HCT116 (cell line): ENCODE data around the gene GCK. TPM values are rescaled to one million over a fixed set of nuclear protein-coding genes. Genes with fewer than 3 reads are reported as not detected.

Experiments used
- ATAC-seq: fragments of 200-7000 bp; cut with Tn5 transposase; 2 replicates; pipeline ENCODE4 v1.9.1; 2020; ENCODE audit warnings: mild to moderate bottlenecking, moderate library complexity
- BruUV-seq: library from RNA; stranded (reverse); fragments of 400-500 nt; replicated peaks from 2 replicates; lab custom pipeline; 2021; lab: Mats Ljungman, UMichigan
- CTCF ChIA-PET: fragments of 300-600 bp; sonication (Branson Sonifier 250); formaldehyde crosslinking; loops from one replicate; lab custom pipeline; 2021; ENCODE audit warnings: antibody characterized with exemption; lab: Charles Lee
- POLR2A ChIA-PET: fragments of 300-600, 350-600 bp; sonication (Branson Sonifier 250); formaldehyde crosslinking; loops from one replicate; lab custom pipeline; 2021; ENCODE audit warnings: antibody characterized with exemption; lab: Charles Lee
- RAD21 ChIA-PET, 2 experiments: fragments of 300-600 bp; sonication (Branson Sonifier 250); formaldehyde crosslinking; loops; one replicate each; lab custom pipeline; 2023; ENCODE audit warnings: low total read pairs in 2 of 2; ENCODE audit not compliant: uncharacterized antibody in 2 of 2, unreplicated experiment in 2 of 2, low non-redundant PET in 1 of 2; lab: Charles Lee
- DNase-seq: peaks from one replicate; pipeline ENCODE4 v3.0.0-alpha.2; 2010; ENCODE audit warnings: low read depth, low spot score
- H2AFZ ChIP-seq: fragments of 200-600 bp; shearing (Covaris generic), sonication (generic); 2 replicates; pipeline ENCODE4 v1.6.1; 2017; ENCODE audit warnings: low read depth, mixed run types, mixed read lengths, antibody characterized with exemption, low read length; ENCODE audit not compliant: poor library complexity, severe bottlenecking
- H3K27ac ChIP-seq: 2 replicates; pipeline ENCODE4 v1.5.1; 2012; ENCODE audit warnings: low read depth, low read length
- H3K27me3 ChIP-seq: fragments of 200-600 bp; sonication (generic); 2 replicates; pipeline ENCODE4 v1.6.1; 2016; ENCODE audit warnings: mixed run types, low read length, mixed read lengths; ENCODE audit not compliant: insufficient read depth
- H3K36me3 ChIP-seq, 2 experiments: fragments of 200-500 bp in 1 of 2; fragments of 200-600 bp in 1 of 2; sonication (Bioruptor generic) in 1 of 2; sonication (generic) in 1 of 2; 2 replicates each; pipeline versions ENCODE4 v1.5.1 to v1.6.1; 2014 to 2016; ENCODE audit warnings: low read length in 2 of 2, inconsistent platforms in 1 of 2, mixed read lengths in 1 of 2, mixed run types in 1 of 2; ENCODE audit not compliant: insufficient read depth in 2 of 2, control insufficient read depth in 1 of 2
- H3K4me1 ChIP-seq, 2 experiments: fragments of 200-600 bp in 1 of 2; sonication (generic) in 1 of 2; 2 replicates each; pipeline versions ENCODE4 v1.5.1 to v1.6.1; 2012 to 2017; ENCODE audit warnings: low read length in 2 of 2, inconsistent platforms in 1 of 2, mild to moderate bottlenecking in 1 of 2, mixed read lengths in 1 of 2, mixed run types in 1 of 2, moderate library complexity in 1 of 2; ENCODE audit not compliant: insufficient read depth in 2 of 2, control insufficient read depth in 1 of 2
- H3K4me2 ChIP-seq: fragments of 200-600 bp; sonication (generic); 2 replicates; pipeline ENCODE4 v1.6.1; 2017; ENCODE audit warnings: mixed run types, low read length, mixed read lengths
- H3K4me3 ChIP-seq, 2 experiments: fragments of 200-600 bp in 1 of 2; sonication (generic) in 1 of 2; replicated peaks in 1 of 2; 2 replicates each; pipeline ENCODE4 v1.5.1; 2011 to 2016; ENCODE audit warnings: low read length in 2 of 2, control low read depth in 1 of 2, low read depth in 1 of 2, mild to moderate bottlenecking in 1 of 2, mixed read lengths in 1 of 2, mixed run types in 1 of 2
- H3K79me2 ChIP-seq: fragments of 200-600 bp; sonication (generic); 2 replicates; pipeline ENCODE4 v1.6.1; 2017; ENCODE audit warnings: mild to moderate bottlenecking, mixed run types, low read length, moderate library complexity, mixed read lengths; ENCODE audit not compliant: insufficient read depth
- H3K9ac ChIP-seq: fragments of 200-600 bp; sonication (generic); 2 replicates; pipeline ENCODE4 v1.6.1; 2016; ENCODE audit warnings: low read length, mixed read lengths
- H3K9me2 ChIP-seq: fragments of 200-600 bp; sonication (generic), shearing (Covaris generic); 2 replicates; pipeline ENCODE4 v1.6.1; 2017; ENCODE audit warnings: mixed run types, mild to moderate bottlenecking, moderate library complexity; ENCODE audit not compliant: insufficient read depth
- H3K9me3 ChIP-seq, 2 experiments: fragments of 200-500 bp in 1 of 2; fragments of 200-600 bp in 1 of 2; sonication (Bioruptor generic) in 1 of 2; sonication (generic) in 1 of 2; 2 replicates each; pipeline ENCODE4 v1.6.1; 2014 to 2017; ENCODE audit warnings: low read length in 2 of 2, mixed read lengths in 2 of 2, inconsistent platforms in 1 of 2, low read depth in 1 of 2, mild to moderate bottlenecking in 1 of 2, mixed run types in 1 of 2, moderate library complexity in 1 of 2; ENCODE audit not compliant: control insufficient read depth in 1 of 2, insufficient read depth in 1 of 2
- H4K20me1 ChIP-seq: fragments of 200-600 bp; sonication (generic), shearing (Covaris generic); 2 replicates; pipeline ENCODE4 v1.6.1; 2017; ENCODE audit warnings: mixed run types, mild to moderate bottlenecking, moderate library complexity; ENCODE audit not compliant: insufficient read depth
- CBX3 ChIP-seq: IDR thresholded peaks from 2 replicates; pipeline ENCODE4 v1.6.1; 2012; ENCODE audit warnings: low read depth
- CEBPB ChIP-seq: IDR thresholded peaks from 2 replicates; pipeline ENCODE4 v1.6.1; 2012; ENCODE audit warnings: low read depth
- ELF1 ChIP-seq: IDR thresholded peaks from 2 replicates; pipeline ENCODE4 v1.6.1; 2012; ENCODE audit warnings: low read depth, borderline replicate concordance
- EZH2 ChIP-seq: fragments of 200-600 bp; sonication (generic); IDR thresholded peaks from 2 replicates; pipeline ENCODE4 v1.6.1; 2017; ENCODE audit warnings: antibody characterized with exemption, mixed run types
- EZH2phosphoT487 ChIP-seq: fragments of 200-600 bp; IDR thresholded peaks from 2 replicates; pipeline ENCODE4 v1.6.1; 2018; ENCODE audit warnings: antibody characterized with exemption, borderline replicate concordance
- FOSL1 ChIP-seq: IDR thresholded peaks from 2 replicates; pipeline ENCODE4 v1.6.1; 2012; ENCODE audit warnings: low read depth
- POLR2A ChIP-seq: IDR thresholded peaks from 2 replicates; pipeline ENCODE4 v1.7.0; 2011; ENCODE audit warnings: borderline replicate concordance; ENCODE audit not compliant: insufficient read depth, insufficient read length; ENCODE audit errors: extremely low read depth
- POLR2AphosphoS5 ChIP-seq: IDR thresholded peaks from 2 replicates; pipeline ENCODE4 v1.6.1; 2011; ENCODE audit warnings: mild to moderate bottlenecking, low read depth, low read length, moderate library complexity
- RAD21 ChIP-seq: IDR thresholded peaks from 2 replicates; pipeline ENCODE4 v1.6.1; 2012; ENCODE audit warnings: low read depth, mild to moderate bottlenecking
- SP1 ChIP-seq: IDR thresholded peaks from 2 replicates; pipeline ENCODE4 v1.6.1; 2012; ENCODE audit warnings: low read depth
- SRF ChIP-seq: IDR thresholded peaks from 2 replicates; pipeline ENCODE4 v1.6.1; 2012; ENCODE audit warnings: low read depth
- ZFX ChIP-seq: fragments of 450-650 bp; IDR thresholded peaks from 2 replicates; pipeline ENCODE4 v1.6.1; 2017
- ZNF274 ChIP-seq: fragments of 200-500 bp; sonication (Bioruptor generic); IDR thresholded peaks from 2 replicates; pipeline ENCODE4 v1.6.1; 2014; ENCODE audit warnings: mild to moderate bottlenecking, low read depth, low read length, inconsistent platforms
- intact Hi-C: fragments of 100-400 bp; cut with micrococcal nuclease; formaldehyde crosslinking; loops from 2 replicates; pipeline ENCODE4 v1.10.0; 2022
- total RNA-seq: library from RNA; stranded (reverse); gene quantifications from one replicate; pipeline ENCODE4 v1.2.1, GENCODE V29; 2021; ENCODE audit not compliant: unreplicated experiment
- TF ChIP-seq, protein P1 (sequence below): IDR thresholded peaks from 2 replicates; pipeline ENCODE4 v1.6.1; 2012
- TF ChIP-seq, protein P2 (sequence below): IDR thresholded peaks from 2 replicates; pipeline ENCODE4 v1.6.1; 2011; ENCODE audit warnings: mild to moderate bottlenecking, low read length, moderate library complexity; ENCODE audit not compliant: insufficient replicate concordance; ENCODE audit errors: extremely low read depth
- TF ChIP-seq, protein P3 (sequence below), 3 experiments: fragments of 200-600 bp in 1 of 3; sonication (generic) in 1 of 3; IDR thresholded peaks in 2 of 3; conservative IDR thresholded peaks in 1 of 3; 2 replicates each; pipeline ENCODE4 v1.5.1; 2012 to 2017; ENCODE audit warnings: low read depth in 2 of 3, low read length in 2 of 3, antibody characterized with exemption in 1 of 3, borderline replicate concordance in 1 of 3, control low read depth in 1 of 3, mild to moderate bottlenecking in 1 of 3, mixed read lengths in 1 of 3, mixed run types in 1 of 3, moderate library complexity in 1 of 3; ENCODE audit not compliant: insufficient read depth in 1 of 3

Gene GCK
- total RNA-seq, 1 experiment from 2014 or later, result 0.34 TPM

DNA sequence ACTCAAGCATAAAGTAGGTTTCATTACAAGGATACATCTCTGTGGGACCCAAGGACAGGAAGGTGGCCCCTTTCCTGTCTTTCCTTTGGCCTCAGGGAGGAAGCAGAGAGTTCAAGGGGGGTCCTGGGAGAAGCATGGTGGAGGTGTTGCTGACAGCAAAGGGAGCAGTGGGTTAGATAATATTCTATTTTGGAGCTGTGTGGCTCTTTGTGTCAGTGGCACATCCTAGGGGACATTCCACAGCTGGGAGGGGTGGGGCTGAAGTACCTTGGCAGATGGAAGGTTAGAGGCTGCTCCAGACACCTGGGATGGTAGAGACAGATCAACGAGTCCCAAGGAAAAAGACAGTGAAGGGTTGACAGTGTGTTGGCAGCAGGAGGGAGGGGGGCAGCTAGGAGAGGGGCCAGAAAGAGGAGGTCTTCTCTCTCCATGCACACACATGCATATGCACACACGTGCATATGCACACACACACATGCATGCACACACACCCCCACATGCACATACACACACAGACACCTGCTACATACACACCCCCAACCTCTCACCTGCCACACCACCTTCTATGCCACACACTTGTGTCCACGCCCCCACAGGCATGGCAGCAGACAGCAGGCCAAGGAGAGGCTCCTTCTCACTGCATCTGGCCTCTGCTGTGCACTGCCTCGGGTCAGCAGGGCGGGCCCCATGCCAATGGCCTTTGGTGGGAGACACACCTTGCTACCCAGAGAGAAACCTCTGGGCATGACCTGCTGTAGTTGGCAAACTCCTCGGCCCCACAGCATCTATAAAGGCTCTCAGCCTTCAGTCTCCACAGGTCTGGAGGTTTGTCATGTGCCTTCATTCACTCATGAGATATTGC lies 60.3 kb downstream of the GCK start:
- no TSS peak for BruUV-seq
- Histone ChIP-seq H4K20me1 (no peaks in the 10 kb centered on the region), H3K9ac (no peak overlapping the region), H3K4me1 (peaks cover 0 to 11% of the 10 kb centered on the region in 2 experiments; a peak in 1 of 4 replicates), H2AFZ (no peak overlapping the region), H3K27me3 (no peaks in the 10 kb centered on the region), H3K79me2 (no peaks in the 10 kb centered on the region), H3K4me3 (no peak overlapping the region), H3K27ac (no peak overlapping the region), H3K9me3 (no peaks in the 10 kb centered on the region), H3K36me3 (no peaks in the 10 kb centered on the region), H3K9me2 (no peaks in the 10 kb centered on the region)
- DNase-seq (no peak), ATAC-seq (no peak)
- intact Hi-C loops, result no loop called here
- ChIA-PET POLR2A (no interaction called here), CTCF (no interaction called here), RAD21 (no interaction called here)
- no peak for TF ChIP-seq EZH2phosphoT487
- TF ChIP-seq POLR2AphosphoS5, result no peak
- TF ChIP-seq RAD21, result no peak
- no peak for TF ChIP-seq POLR2A
- TF ChIP-seq, all 23 proteins: peak for 0
- H3K4me2 ChIP-seq, result no peak overlapping the region

DNA sequence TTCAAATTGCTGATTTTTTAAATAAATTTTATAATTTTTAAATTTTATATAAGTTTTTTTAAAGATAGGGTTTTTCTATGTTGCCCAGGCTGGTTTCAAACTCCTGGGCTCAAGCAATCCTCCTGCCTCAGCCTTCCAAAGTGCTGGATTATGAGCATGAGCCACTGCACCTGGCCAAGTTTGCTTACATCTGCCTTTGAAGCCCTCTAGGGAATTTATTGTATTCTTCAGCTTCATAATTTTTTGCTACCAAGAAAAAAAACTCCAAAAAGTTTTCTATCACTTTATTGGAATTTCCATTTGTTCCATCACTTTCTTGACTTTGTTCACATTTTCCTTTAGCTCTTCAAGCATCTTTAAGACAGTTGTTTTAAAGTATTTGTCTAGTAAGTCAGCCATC lies 62.1 kb downstream of the GCK start:
- CTCF ChIA-PET, result no interaction called here
- TF ChIP-seq, protein P1, sequence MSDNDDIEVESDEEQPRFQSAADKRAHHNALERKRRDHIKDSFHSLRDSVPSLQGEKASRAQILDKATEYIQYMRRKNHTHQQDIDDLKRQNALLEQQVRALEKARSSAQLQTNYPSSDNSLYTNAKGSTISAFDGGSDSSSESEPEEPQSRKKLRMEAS, result no peak
- TF ChIP-seq, protein P2, sequence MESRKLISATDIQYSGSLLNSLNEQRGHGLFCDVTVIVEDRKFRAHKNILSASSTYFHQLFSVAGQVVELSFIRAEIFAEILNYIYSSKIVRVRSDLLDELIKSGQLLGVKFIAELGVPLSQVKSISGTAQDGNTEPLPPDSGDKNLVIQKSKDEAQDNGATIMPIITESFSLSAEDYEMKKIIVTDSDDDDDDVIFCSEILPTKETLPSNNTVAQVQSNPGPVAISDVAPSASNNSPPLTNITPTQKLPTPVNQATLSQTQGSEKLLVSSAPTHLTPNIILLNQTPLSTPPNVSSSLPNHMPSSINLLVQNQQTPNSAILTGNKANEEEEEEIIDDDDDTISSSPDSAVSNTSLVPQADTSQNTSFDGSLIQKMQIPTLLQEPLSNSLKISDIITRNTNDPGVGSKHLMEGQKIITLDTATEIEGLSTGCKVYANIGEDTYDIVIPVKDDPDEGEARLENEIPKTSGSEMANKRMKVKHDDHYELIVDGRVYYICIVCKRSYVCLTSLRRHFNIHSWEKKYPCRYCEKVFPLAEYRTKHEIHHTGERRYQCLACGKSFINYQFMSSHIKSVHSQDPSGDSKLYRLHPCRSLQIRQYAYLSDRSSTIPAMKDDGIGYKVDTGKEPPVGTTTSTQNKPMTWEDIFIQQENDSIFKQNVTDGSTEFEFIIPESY, result no peak
- TF ChIP-seq EZH2 (no peak), EZH2phosphoT487 (no peak), ELF1 (no peak), ZFX (no peak), FOSL1 (no peak), ZNF274 (no peak), CBX3 (no peak), POLR2AphosphoS5 (no peak), SRF (no peak), RAD21 (no peak), SP1 (no peak), CEBPB (no peak)
- TF ChIP-seq, protein P3, sequence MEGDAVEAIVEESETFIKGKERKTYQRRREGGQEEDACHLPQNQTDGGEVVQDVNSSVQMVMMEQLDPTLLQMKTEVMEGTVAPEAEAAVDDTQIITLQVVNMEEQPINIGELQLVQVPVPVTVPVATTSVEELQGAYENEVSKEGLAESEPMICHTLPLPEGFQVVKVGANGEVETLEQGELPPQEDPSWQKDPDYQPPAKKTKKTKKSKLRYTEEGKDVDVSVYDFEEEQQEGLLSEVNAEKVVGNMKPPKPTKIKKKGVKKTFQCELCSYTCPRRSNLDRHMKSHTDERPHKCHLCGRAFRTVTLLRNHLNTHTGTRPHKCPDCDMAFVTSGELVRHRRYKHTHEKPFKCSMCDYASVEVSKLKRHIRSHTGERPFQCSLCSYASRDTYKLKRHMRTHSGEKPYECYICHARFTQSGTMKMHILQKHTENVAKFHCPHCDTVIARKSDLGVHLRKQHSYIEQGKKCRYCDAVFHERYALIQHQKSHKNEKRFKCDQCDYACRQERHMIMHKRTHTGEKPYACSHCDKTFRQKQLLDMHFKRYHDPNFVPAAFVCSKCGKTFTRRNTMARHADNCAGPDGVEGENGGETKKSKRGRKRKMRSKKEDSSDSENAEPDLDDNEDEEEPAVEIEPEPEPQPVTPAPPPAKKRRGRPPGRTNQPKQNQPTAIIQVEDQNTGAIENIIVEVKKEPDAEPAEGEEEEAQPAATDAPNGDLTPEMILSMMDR (IDR thresholded peaks at IDR 0.05 in 2 of 3, conservative IDR thresholded peaks at IDR 0.05 in 1 of 3; ENCODE audit: borderline replicate concordance in 1 of 3, insufficient read depth in 1 of 3, low read depth in 2 of 3, low read length in 2 of 3), result no peak

More for the DNA sequence above, 62.1 kb downstream of the GCK start:
- Histone ChIP-seq H3K9me3 (no peaks in the 10 kb centered on the region), H3K4me2 (no peak overlapping the region), H3K9me2 (no peaks in the 10 kb centered on the region), H3K27ac (no peak overlapping the region), H3K4me3 (no peak overlapping the region), H4K20me1 (no peaks in the 10 kb centered on the region), H3K4me1 (peaks cover 1 to 20% of the 10 kb centered on the region in 2 experiments; a peak in 2 of 4 replicates), H3K9ac (no peak overlapping the region), H3K79me2 (peaks cover 11% of the 10 kb centered on the region), H3K36me3 (no peaks in the 10 kb centered on the region), H3K27me3 (no peaks in the 10 kb centered on the region), H2AFZ (no peak overlapping the region)
- ChIA-PET POLR2A (no interaction called here), RAD21 (no interaction called here)
- no TSS peak for BruUV-seq
- intact Hi-C loops, result no loop called here
- ATAC-seq (no peak), DNase-seq (no peak)
